ENCODE data around the gene LGR6. TPM values are rescaled to one million over a fixed set of nuclear protein-coding genes. Genes with fewer than 3 reads are reported as not detected.
"Not testable (repeated sequence)": the region's sequence is repeated elsewhere in the genome, so short reads cannot be mapped to it uniquely, and the experiment has no call there.

The LGR6 gene
- polyA plus RNA-seq, 3 donors, result 0.70 to 1.5 (median 1.0) TPM

DNA sequence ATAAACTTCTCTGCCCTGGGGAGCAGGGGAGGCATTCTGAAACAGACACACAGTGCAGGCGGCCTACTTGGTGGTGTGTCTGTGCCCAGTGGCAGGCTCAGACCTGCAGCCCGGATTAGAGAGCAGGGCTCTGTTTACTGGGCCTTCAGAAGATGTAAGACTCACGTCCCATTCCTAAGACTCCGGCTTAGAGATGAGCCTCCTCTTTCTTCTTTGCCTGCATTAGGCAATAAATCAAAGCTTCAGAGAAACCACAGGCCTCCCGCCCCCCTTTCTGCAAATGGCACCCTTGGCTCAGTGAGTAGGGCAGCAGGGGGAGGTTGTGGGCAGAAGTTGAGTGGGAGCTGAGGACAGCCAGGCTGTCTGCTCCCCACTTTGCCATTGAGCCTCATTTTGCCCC is 35.8 kb downstream of the LGR6 start:
- DNase-seq (ENCODE audit: extremely low read depth in 1 of 11, low read depth in 9 of 11, low spot score in 4 of 11), result no peak

DNA sequence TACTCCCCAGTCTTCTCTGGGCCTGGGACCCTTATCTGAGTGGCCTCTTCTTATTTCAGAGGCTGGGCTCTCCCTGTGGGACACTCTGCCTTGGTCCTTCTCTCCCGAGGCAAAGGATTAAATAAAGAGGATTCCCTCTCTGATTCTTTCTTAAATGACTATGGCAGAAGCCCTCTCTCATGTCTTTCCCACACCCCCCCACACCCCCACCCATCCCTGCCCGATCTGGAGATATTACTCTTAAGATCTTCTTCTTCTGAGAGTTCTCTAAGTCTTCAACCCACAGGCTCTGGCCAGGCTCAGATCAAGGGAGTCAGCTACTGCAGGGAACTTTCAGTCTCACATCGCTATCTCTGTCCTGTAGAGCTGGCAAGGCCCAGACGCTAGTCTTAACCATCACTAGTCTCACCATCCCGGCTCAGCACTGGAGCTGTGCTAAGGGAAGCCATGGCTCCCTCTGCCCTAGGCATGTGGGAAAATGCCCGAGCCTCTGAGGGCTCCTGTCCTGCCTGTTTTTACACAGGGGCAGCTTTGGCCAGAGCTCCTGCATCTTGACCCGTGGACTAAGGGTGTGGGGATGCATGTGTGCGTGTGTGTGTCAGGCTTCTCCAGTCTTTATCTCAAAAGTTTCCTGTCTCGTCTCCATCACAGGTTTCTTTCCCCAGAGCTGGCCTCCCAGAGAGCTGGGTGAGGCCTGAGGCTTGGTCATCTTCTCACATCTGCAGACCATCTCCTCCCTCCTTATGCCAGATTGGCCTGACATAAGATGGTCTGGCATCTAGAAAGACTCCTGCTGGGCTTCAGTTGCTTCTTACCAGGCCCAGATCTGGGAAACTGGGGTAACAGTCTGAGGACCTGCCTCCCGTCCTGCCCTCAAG is 36.7 kb downstream of the LGR6 start:
- no peak for DNase-seq (ENCODE audit: extremely low read depth in 1 of 11, low read depth in 9 of 11, low spot score in 4 of 11)

DNA sequence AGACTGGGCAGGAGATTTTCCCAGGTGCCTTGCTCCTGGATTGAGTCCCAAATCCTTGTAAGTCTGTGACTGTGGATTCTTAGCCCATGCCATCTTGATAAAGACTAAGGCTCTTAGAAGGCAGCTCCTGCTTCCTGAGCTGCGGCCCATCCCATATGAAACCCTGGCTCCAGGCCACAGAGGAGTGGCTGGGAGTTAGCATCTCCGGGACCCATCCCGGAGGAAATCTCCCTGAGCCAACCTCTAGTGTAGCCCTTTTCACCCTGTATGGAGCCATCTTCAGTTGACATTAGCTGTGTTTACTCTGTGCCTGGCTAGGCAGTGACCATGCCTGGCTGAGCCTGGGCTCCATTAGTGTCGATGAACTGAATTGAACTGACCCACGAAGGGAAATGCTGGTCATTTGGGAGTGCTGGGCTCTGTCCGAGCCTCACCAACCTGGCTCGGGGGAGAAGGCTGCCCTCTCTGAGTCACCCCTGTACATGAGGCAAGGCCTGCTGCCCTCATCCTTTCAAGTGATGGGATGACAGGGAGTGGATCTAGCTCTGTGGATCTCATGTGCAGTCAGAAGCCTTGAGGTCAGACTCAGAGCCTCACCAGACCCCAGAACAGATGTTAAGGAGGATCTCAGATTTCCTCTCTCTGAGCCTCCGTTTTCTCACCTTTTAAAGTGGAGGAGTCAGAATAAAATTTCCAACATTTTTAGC is 37.5 kb downstream of the LGR6 start:
- no peak for DNase-seq (ENCODE audit: extremely low read depth in 1 of 11, low read depth in 9 of 11, low spot score in 4 of 11)

DNA sequence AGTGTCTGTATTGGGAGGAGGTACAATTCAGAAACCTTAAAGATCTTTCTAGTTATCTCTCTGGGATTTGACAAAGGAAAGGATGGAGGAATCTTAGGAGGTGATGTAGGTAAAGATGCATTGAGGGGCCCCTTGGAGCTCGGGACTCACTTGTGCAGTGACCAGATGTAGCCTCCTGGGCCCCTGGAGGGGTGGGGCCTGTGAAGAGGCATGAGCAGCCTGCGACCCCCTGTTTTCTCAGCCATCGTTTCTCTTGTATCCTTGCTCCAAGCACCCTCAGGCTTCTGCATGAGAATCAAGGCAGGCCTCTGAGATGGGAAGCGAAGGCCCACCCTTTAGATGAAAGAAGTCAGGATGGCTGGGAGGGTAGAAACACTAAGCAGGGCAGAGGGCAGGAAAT is 39.6 kb downstream of the LGR6 start:
- DNase-seq (ENCODE audit: extremely low read depth in 1 of 11, low read depth in 9 of 11, low spot score in 4 of 11), result no peak

DNA sequence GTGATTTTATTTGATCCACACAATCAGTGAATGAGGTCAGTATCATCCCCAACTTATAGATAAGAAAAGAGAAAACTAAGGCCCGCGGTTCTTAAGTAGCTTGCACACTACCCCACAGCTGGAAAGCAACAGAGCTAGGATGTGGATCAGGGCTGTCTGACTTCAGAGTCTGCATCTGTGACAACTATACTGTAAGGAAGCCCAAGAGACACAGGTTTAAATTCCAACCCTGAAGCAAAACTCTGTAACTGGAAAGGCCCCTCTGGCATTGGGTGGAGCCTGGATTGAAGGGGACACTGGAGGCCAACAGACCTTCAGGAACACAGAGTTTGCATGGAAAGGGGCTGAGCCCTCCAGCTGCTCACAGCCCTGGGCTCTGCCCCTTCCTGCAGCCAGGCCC is 40.2 kb downstream of the LGR6 start:
- DNase-seq (ENCODE audit: extremely low read depth in 1 of 11, low read depth in 9 of 11, low spot score in 4 of 11), result no peak

DNA sequence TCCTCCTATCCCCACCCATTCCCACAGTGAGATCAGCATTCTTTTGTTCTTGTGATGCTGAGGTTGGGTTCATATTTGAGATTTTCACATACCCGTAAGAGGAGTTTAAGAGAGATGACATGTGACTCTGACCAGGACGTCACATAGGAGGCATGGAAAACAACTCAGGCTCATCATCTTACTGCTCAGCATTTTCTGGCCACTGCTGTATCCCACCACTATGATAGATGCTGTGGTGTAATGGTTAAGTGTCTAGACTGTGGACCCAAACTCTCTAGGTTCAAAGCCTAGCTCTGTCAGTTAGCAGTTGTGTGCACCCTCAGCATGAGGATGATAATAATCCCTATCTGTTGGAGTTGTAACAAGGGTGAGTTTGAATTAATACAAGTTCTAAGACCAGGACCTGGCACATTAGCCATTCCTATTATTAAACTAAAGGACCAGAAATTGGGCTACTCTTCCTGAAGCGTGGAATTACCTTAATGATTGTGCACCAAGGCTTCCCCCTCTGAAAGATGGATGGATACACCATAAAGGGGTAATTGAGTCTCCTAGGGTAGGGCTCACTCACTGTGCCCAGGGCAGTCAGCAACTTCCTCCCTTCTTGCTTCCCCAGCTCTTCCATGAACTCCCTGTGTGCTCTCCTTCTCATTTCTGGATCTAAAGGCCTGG is 40.9 kb downstream of the LGR6 start:
- no peak for DNase-seq (ENCODE audit: extremely low read depth in 1 of 11, low read depth in 9 of 11, low spot score in 4 of 11)

DNA sequence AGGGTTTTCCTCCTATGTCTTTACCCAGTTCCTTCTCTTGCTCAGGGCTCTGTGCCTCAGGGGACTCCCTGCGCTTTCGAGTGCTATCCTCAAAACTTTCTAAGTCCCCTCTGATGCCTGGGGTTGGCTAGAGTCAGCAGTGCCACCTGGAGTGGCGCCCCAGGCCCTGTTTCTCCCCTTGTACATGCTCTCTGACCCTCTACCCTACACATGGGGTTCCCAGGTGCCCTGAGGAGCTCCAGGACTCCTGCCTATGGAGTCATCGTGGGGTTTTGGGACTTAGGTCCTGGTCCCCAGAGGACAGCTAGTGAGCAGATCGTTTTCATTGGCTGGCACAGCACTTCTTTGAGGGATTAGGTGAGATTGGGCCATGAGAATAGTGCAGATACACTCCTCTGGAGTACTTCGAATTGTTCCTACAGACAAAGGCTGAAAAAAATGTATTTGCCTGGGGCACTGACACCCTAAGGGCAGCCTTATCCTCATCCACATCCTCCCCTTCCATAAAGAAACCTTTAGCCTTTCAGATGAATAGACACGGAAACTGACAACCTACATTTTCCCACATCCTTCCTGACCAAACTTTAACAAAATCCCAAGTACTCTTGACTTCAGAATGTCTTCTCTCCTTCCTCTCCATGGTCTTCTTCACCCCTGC is 41.5 kb downstream of the LGR6 start:
- DNase-seq (ENCODE audit: extremely low read depth in 1 of 11, low read depth in 9 of 11, low spot score in 4 of 11), result no peak

DNA sequence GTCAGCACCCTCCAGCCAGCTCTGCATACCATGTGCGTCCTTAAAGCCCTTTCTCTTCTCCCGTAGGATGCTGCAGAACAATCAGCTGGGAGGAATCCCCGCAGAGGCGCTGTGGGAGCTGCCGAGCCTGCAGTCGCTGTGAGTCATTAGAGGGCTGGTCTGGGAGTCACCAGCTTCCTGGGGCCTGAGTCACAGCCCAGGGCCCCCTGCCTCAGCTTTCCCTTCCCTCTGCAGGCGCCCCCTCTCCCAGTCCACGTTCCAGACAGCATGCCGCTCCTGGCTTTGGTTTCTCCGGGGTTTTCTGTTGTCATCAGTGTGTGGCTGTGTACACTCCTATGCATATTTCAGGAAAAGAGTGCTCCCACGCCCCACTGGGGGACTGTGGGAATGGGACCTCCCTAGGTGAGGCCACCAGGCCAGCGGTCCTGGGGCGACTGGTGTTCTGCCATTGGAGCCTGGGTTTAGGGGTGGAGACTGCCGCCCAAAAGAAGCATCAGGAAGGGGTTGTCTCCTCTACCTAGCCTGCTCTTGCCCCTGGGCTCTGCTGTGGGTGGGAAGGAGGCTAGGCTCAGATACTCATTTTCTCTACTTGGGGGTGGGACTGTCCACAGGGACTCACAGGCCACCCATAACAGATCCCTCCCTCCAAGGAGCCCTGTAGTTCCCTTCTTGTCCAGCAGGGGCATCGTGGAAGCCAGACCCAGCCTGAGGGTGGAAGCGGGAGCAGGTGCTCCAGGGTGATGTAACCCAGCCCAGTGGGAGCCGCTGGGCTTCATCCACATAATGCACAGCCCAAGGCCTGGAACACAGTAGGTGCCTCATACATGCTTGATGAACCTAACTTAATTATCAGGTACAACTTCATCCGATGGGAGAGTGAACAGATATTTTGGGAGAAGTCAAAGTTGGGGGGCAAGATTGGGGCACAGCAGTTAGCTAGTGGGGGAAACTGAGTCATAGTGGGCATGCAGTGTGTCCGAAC is 42.5 kb downstream of the LGR6 start:
- DNase-seq (ENCODE audit: extremely low read depth in 1 of 11, low read depth in 9 of 11, low spot score in 4 of 11), result peak in 5 of 11 donors; percentile 31 to 61 (median 36)

DNA sequence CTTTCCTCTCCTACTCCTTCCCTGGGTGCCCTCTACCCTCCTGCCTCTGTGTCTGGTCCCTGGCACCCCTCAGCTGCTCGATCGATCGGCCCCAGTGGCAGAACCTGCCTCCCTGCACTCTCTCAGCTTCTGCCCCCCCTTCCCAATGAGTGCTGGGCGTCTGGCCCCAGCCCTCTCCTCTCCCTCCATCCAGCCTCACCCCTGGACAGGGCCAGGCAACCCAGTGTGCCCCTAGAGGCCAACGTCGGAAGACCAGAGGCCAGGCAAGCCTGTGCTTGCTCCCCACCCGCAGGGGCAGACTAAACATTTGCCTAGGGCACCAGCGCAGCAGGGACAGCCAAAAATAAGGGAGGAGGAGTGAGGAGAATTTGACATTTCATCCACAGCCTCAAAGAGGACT is 43.5 kb downstream of the LGR6 start:
- no peak for DNase-seq (ENCODE audit: extremely low read depth in 1 of 11, low read depth in 9 of 11, low spot score in 4 of 11)

DNA sequence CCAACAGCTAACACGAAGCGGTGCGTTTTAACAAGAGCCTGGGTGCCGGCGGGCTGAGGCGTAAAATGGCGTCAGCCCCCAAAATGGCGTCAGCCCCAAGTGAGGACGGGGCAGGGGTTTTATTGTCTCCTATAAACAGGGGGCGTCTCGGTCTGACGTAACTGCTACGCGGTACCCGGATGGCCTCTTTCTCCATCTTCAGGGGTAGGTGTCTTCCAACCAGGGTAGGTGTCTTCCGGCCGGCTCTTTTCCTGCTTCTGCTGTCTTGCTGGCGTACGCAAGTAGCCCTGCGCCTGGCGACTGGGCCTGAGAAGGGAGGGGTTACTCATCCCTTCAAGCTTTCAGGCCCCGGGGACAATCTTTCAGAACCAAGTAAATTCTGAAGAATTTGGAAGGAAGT is 45.3 kb downstream of the LGR6 start:
- DNase-seq (ENCODE audit: extremely low read depth in 1 of 11, low read depth in 9 of 11, low spot score in 4 of 11), result no peak

DNA sequence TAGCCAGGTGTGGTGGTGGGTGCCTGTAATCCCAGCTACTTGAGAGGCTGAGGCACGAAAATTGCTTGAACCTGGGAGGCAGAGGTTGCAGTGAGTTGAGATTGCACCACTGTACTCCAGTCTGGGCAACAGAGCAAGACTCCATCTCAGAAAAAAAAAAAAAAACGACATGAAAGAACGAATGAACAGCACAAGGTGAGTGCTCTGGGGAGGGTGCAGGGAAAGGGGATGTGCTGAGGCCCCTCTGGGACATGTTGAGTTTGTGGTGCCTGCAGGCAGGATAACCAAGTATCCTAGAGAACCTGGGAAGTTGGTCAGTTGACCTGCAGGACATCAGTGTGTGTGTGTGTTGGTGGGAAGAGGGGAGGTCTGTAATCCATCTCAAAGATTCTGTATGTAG is 46.6 kb downstream of the LGR6 start:
- DNase-seq (ENCODE audit: extremely low read depth in 1 of 11, low read depth in 9 of 11, low spot score in 4 of 11), result not testable (repeated sequence)

DNA sequence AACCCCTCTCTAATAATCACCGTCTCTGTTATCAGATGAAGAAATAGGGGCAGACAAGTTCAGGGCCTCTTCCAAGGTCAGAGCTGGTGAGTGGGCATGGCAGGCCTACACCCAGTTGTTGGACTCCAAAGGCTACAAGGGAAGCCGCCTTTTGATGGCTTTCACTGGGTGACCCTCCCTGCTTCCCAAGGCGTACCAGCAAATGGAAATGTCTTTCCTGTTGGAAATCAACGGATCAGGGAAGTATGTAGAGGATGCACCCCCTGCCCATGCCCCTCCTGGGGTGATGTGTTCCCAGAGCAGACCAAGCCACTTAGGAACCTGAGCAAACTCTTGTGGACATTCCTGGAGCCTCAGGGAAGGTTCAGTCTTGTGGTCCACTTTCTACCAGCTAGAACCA is 47.4 kb downstream of the LGR6 start:
- no peak for DNase-seq (ENCODE audit: extremely low read depth in 1 of 11, low read depth in 9 of 11, low spot score in 4 of 11)

DNA sequence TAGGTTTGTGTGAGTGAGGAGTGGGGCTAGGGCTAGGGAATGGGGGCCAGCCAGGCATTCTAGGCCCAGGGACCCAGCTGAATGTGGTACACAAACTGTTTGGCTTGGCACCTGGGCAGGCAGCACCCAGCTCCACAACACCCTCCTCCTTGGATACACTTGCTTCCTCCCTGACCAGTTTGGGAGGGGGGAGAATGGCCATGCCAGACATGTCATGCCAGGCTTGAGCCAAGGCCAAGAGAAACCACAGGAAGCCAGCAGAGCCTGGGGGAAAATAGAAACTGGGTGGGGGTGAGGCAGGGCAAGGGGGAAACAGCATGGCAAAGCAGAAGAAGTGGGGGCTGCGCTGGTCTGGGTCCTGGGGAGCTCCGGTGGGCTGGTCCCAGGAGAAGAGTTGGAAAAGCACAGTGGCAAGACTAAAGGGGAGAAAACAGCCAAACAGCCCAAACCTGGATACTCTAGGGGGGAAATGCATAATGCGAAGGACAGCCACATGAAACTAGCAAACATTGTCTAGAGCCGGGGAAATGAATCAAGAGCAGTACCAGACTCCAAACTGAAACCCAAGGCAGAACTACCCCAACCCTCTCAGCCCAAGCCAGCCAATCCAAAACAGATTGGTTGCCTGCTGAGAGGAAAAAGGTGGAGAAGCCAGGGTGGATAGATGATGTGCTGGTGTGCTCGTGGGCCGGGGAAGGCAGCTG is 47.9 kb downstream of the LGR6 start:
- DNase-seq (ENCODE audit: extremely low read depth in 1 of 11, low read depth in 9 of 11, low spot score in 4 of 11), result no peak

DNA sequence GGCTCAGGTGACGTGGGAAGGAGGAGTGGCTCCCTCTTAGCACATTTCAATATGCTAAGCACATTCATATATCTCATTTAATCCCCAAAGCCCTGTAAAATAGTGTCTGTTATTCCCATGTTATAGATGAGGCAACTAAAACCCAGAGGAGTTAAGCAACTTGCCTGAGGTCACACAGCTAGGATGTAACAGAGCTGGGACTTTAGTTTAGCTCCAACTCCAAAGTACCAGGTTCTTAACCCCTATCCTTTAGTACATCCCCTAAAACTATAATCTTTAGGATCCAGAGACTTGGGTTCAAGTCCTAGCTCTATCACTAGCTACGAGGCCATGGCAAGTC is 48.5 kb downstream of the LGR6 start:
- no peak for DNase-seq (ENCODE audit: extremely low read depth in 1 of 11, low read depth in 9 of 11, low spot score in 4 of 11)

DNA sequence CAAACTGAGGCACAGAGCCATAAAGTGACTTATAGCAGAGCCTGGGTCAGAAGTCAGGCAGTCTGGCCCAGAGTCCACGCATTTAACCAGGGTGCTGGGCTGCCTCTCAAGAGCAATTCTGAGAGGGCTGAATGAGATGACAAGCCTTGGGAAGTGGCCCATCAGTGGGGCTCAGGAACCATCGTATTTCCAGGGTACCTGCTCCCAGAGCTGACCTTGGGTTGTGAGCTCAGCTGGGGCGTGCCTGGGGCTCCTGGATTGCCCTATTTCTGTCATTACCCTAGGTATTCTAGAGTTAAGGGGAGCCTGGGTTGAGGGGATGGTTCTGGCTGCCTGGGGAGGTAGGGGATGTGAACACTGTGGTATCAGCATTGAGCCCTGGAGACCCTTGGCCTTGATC is 49.4 kb downstream of the LGR6 start:
- no peak for DNase-seq (ENCODE audit: extremely low read depth in 1 of 11, low read depth in 9 of 11, low spot score in 4 of 11)

DNA sequence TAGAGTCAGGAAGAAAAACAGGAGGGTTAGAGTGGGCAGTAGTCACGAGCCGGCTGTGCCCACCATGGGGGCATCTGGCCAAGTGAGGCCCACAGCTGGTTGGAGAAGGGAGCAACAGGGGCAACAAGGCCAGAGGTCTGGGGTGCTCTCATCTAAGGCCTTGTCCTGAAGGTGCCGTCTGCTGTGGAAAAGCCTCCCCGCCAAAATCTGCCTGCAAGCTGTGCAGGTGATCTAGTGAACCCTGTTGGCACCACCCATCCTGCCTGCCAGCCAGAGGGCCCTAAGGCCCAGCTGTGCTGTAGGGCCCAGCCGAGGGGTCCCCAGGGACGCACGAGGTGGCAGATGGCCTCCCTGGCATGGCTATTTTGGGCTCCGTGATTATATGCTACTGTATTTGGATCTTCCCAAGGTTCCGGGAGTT is 51.3 kb downstream of the LGR6 start:
- no peak for DNase-seq (ENCODE audit: extremely low read depth in 1 of 11, low read depth in 9 of 11, low spot score in 4 of 11)

DNA sequence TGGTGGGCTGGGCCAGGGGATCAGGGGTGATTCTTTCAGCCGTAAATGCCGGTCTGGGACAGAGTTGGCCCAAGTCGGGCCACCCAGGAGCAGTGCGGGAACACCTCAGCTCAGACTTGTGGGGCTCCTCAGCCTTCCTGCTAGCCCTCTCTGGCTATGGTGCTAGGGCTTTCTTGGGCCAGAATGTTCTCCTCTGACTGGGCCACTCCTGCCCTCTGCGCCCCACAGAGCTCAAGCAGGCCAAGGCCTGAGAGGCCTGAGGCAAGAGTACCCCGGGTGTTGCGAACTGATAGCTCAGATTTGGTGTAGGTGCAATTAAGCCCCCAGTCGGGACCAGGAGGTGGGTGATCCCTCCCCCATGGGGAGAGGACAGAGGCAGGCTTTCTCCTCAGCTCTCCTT is 51.8 kb downstream of the LGR6 start:
- DNase-seq (ENCODE audit: extremely low read depth in 1 of 11, low read depth in 9 of 11, low spot score in 4 of 11), result no peak

DNA sequence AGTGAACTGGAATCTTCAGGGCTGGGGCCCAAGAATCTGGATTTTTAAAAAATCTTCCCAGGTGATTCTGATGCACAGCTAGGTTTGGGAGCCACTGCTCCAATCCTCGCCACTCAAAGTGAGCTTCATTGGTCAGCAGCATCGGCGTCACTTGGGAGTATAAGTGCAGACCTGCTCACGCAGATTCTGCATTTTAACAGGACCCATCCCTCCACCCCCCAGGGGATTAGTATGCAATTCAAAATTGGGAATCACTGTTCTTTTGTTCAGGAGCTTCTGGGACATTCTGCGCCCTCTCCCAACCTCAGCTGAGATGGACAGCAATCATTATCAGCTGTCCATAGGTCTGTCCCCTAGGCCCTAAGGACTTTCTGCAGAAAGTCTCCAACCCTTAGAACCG is 53.5 kb downstream of the LGR6 start:
- DNase-seq (ENCODE audit: extremely low read depth in 1 of 11, low read depth in 9 of 11, low spot score in 4 of 11), result no peak
